ELF-1 (cell line): ENCODE results near the gene SPDYE6.
"Not testable (repeated sequence)": the region's sequence is repeated elsewhere in the genome, so short reads cannot be mapped to it uniquely, and the experiment has no call there.

Experiments
- DNase-seq: peaks from one replicate; pipeline ENCODE4 v3.0.0-alpha.2; 2016; ENCODE audit warnings: low read depth, low spot score

SPDYE6 gene

GRCh38 chr7:102318482-102318971 is 37.7 kb downstream of the SPDYE6 start:
- peak; percentile 44 for DNase-seq

GRCh38 chr7:102317231-102318059 is 38.8 kb downstream of the SPDYE6 start:
- peak; percentile 48 for DNase-seq

DNA sequence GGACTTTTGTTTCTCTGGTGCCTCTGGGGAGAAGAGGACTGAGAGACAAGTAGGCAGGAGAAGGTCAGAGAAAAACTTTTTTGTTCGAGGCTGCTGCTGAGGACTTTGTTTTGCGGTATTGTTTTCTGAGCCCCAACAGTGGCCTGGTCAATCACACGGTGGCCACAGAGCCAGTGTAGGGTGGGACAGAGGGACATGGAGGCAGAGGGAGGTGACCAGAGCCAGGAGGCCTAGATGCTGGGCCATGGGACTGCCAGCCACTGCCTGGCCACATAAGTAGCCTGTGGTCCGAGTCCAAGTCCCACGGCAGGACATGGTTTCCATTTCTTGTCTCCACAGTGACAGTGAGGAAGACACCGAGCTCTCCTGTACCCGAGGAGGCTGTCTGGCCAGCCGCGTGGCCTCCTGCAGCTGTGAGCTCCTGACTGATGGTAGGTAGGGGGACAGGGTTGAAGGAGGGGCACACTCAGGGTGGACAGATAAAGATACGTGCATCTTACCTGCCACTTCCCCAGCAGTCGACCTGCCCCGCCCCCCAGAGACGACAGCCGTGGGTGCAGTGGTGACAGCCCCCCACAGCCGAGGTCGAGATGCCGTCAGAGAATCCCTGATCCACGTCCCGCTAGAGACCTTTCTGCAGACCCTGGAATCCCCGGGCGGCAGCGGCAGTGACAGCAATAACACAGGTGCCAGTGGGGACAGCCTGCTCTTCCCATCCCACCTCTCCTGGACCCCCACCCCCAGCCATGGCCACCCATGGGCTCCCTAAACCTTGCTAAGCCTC is 42.1 kb downstream of the SPDYE6 start:
- DNase-seq, result no peak

- DNase-seq, result peak; percentile 72
Measured at GRCh38 chr7:102312317-102312716, 43.9 kb downstream of the SPDYE6 start.

DNA sequence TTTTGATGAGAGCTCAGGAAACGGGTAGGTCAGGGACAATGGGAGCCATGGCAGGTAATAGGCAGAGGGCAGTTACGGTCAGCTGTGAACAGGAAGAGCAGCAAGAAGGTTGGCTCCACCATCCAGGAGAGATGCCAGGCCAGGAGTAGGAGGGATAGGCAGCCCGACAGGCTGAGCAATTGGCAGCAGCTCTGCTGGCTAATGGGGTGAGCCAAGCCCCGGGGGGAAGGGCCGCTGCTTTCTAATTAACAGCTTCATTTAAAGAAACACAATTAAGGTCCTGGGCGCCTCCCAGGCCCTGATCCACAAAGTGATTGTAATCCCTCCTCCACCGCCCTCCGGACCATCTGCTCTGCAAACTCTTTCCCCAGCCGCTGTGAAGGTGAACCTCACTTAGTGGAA is 45.8 kb downstream of the SPDYE6 start:
- peak; percentile 73 for DNase-seq

DNA sequence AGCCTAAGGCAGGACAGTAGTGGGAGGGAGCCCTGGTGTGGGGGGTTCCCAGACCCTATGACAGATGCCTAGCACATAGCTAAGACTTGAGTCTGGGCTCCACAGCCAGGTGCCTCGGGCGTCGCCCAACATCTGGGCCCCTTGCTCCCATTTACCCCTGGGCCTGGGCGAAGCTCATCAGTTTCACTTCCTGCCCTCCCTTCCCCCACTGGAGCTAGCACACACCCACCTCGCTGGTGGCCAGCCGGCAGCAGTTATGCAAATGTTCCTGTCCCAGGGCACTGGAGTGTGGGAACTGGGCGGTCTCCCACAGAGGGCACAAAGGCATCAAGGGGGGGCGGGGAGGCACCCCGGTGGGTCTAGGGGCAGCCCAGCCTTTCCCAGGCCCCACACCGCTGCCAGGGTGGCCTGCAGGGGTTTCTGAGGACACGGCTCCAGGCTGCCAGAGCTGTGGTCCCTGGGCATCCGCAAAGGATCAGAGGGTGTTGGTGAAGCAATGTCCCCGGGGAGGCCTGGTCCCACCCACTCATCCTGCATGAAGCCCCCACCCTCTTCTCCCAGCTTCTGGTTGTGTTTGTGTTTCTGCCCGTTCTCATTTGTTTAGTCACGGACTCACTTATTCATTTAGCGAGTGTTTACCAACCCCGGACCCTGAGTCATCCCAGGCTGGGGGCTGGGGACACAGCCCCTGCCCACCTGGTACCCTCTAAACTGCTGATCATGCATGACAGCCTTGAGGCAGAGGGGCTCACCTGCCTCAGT is 49.1 kb downstream of the SPDYE6 start:
- DNase-seq, result peak; percentile 84

GRCh38 chr7:102305414-102306268 is 50.6 kb downstream of the SPDYE6 start:
- DNase-seq, result no peak

DNA sequence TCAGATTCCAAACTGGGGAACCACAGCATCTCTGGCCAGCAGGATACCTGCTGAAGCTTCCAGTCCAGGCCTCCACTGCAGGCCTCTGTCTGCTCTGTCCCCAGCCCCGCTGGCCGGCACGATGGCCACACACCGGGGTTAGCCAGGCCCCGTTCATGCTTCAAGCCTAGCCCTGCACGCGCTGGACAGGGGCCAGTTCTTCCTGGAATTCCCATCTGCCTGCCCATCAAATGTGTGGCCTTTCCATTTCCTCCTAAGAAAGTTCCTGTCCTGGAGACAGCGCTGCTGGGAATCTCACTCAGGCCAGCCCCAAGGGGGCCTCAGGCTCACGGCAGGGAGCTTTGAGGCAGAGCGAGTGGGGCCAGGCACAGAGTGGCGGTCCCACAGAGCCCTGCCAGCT is 51.6 kb downstream of the SPDYE6 start:
- DNase-seq, result peak; percentile 74

DNA sequence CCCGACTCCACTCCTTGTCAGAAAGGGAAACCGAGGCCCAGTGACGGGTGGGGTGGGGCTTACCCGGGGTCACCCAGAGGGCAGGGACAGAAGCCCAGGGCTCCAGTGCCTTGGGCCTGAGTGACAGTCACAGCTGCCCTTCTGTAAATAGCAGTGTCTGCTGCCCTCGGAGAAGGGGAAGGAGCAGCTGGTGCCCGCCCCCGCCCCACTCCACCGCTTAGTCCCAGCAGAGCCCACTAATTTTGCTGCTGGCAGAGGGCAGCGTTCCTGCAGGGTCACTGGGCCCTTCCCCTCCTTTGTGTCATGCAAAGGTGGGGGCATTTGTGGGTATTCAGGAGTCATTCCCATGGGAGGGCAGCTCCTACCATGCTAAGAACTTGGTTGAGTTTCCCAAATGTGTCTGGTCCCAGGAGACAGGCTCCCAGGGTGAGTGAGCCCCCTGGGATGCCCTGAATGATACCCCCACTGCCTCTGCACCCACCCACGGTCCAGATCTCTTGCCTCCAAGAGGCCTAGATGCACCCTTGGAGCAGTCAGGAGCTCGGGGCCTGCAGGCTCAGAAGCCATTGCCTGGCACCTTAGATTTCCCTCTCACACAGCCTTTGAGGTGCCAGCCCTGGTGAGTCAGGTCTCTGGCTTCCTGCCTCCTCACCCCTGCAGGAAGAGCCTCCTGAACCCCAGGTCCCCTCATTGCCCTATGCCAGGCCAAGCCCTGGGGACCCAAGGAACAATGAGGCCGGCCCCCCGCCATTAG is 52.4 kb downstream of the SPDYE6 start:
- DNase-seq, result no peak

DNA sequence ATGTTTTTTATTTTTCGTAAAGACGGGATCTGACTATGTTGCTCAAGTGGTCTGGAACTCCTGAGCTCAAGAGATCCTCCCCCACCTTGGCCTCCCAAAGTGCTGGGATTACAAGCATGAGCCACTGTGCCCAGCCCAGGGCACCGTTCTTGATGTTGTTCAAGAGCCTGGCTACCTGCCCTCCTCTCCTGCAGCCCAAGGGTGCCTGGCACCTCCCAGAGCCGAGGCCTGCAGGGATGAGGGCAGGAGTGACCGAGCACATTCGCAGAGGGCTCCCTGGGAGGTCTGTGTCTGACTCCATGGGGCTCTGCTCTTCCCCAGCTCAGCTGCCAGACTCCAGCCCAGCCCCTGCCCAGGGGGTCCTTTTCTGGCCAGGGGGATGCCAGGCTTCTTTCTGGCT is 54.2 kb downstream of the SPDYE6 start:
- DNase-seq, result no peak

DNA sequence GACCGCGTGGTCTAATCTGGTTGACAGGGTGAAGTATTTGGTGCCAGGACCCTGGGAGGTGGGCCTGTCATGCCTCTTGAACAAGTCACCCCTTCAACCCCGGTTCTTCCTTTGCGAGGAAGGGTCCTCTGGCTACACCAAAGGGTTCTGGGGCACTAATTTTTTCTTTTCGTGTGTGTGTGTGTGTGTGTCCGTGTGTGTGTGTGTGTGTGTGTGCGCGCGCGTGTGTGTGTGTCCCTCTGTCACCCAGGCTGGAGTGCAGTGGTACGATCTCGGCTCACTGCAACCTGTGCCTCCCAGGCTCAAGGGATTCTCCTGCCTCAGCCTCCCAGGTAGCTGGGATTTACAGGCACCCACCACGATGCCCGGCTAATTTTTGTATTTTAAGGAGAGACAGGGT is 54.9 kb downstream of the SPDYE6 start:
- DNase-seq, result not testable (repeated sequence)

DNA sequence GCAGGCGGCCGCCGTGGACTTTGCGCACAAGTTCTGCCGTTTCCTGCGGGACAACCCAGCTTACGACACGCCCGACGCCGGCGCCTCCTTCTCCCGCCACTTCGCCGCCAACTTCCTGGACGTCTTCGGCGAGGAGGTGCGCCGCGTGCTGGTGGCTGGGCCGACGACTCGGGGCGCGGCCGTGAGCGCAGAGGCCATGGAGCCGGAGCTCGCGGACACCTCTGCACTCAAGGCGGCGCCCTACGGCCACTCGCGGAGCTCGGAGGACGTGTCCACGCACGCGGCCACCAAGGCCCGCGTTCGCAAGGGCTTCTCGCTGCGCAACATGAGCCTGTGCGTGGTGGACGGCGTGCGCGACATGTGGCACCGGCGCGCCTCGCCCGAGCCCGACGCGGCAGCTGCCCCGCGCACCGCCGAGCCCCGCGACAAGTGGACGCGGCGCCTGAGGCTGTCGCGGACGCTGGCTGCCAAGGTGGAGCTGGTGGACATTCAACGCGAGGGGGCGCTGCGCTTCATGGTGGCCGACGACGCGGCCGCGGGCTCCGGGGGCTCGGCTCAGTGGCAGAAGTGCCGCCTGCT is 55.5 kb downstream of the SPDYE6 start:
- peak; percentile 80 for DNase-seq

GRCh38 chr7:102297487-102298218 is 58.6 kb downstream of the SPDYE6 start:
- DNase-seq, result no peak

GRCh38 chr7:102296514-102296913 is 59.7 kb downstream of the SPDYE6 start:
- DNase-seq, result peak; percentile 24

GRCh38 chr7:102296179-102296438 is 60.1 kb downstream of the SPDYE6 start:
- no peak for DNase-seq
